Sigmoid colon (tissue), 3 donors: ENCODE measurements around the gene SMYD5.

Experiments used
- CTCF ChIP-seq, 4 experiments: fragments of 450-650 bp in 3 of 4; fragments of 200-600 bp in 1 of 4; IDR thresholded peaks; one replicate each; pipeline ENCODE4 v1.5.1; 2016 to 2019; ENCODE audit warnings: antibody characterized with exemption in 4 of 4, mild to moderate bottlenecking in 3 of 4, moderate library complexity in 2 of 4
- POLR2A ChIP-seq, 2 donors: fragments of 450-650 bp; IDR thresholded peaks; one replicate each; pipeline ENCODE4 v1.6.1; 2016; ENCODE audit warnings: antibody characterized with exemption in 2 of 2, mild to moderate bottlenecking in 2 of 2, moderate library complexity in 2 of 2

- no peak for TF ChIP-seq CTCF (IDR thresholded peaks at IDR 0.05)
- TF ChIP-seq POLR2A (IDR thresholded peaks at IDR 0.05): no peak
Observed at GRCh38 chr2:73225513-73226360, 11.7 kb downstream of the SMYD5 start.
